ENCODE results near the gene CEP250.
"Not testable (repeated sequence)": the region's sequence is repeated elsewhere in the genome, so short reads cannot be mapped to it uniquely, and the experiment has no call there.

DNA sequence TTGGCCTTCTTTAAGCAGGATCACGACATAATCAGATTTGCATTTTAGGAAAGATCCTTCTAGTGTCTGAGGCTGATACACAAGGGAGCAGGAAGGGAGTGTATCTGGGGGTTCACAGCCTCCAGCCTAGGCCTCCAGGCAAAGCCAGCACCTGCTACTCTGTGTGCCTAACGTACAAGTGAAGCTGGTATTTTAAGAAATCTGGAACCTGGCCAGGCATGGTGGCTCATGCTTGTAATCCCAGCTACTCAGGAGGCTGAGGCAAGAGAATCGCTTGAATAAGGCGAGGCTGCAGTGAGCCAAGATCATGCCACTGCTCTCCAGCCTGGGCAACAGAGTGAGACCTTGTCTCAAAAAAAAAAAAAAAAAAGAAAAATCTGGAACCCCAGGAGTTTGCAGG, 100.1 kb downstream of the CEP250 start:
- not testable (repeated sequence) for TF ChIP-seq CTCF, POLR2A, EP300 (IDR thresholded peaks at IDR 0.05)
